ENCODE results near the gene KCNA2. TPM values are rescaled to one million over a fixed set of nuclear protein-coding genes. Genes with fewer than 3 reads are reported as not detected.

KCNA2 gene
- polyA plus RNA-seq, 3 donors = 0.30 to 0.49 (median 0.32) TPM

Other genes with a start within 250 kb of the KCNA2 start
- gene SLC16A4, start 215.3 kb downstream of the KCNA2 start, polyA plus RNA-seq (ENCODE audit: insufficient read length in 3 of 3) = 100 to 1,000 TPM in 2 of 3 donors, 10 to 100 TPM in 1; 84.0 to 108 (median 101) TPM
- 100 to 1,000 TPM; 297 to 337 (median 312) TPM for gene LAMTOR5, start 198.7 kb downstream of the KCNA2 start, polyA plus RNA-seq (ENCODE audit: insufficient read length in 3 of 3)
- gene PROK1, start 155.2 kb downstream of the KCNA2 start, polyA plus RNA-seq (ENCODE audit: insufficient read length in 3 of 3) = under 1 TPM; 0.08 to 0.48 (median 0.19) TPM
- gene KCNA10, start 87.2 kb downstream of the KCNA2 start, polyA plus RNA-seq (ENCODE audit: insufficient read length in 3 of 3) = not detected
- gene KCNA3, start 68.6 kb upstream of the KCNA2 start, polyA plus RNA-seq (ENCODE audit: insufficient read length in 3 of 3) = under 1 TPM; 0.12 to 0.15 (median 0.14) TPM

Data from right renal cortex interstitium (tissue), 3 donors.